Keratinocyte (primary cell): ENCODE measurements around the gene GSPT1. TPM values are rescaled to one million over a fixed set of nuclear protein-coding genes. Genes with fewer than 3 reads are reported as not detected.

ENCODE experiments used
- DNase-seq: peaks from one replicate; pipeline ENCODE4 v3.0.0-alpha.2; 2011; ENCODE audit warnings: low read depth, missing footprints, low spot score
- FAIRE-seq: peaks from 2 replicates; lab custom pipeline; 2011; peaks lifted over from hg19 to GRCh38; lab: Jason Lieb, UNC
- H2AFZ ChIP-seq: 2 replicates; pipeline ENCODE4 v1.6.0; 2012; ENCODE audit warnings: low read length, control low read depth, inconsistent platforms; ENCODE audit not compliant: control insufficient read depth
- H3K27ac ChIP-seq: 2 replicates; pipeline ENCODE4 v1.5.1; 2011; ENCODE audit warnings: low read length; ENCODE audit not compliant: control insufficient read depth, insufficient read depth
- H3K27me3 ChIP-seq: 3 replicates; pipeline ENCODE4 v1.6.0; 2011; ENCODE audit warnings: low read length; ENCODE audit not compliant: control insufficient read depth, insufficient read depth; ENCODE audit errors: extremely low read depth
- H3K36me3 ChIP-seq, 2 experiments: 2 replicates in 1 of 2; 3 replicates in 1 of 2; pipeline ENCODE4 v1.5.1; 2011; ENCODE audit warnings: low read length in 2 of 2, mild to moderate bottlenecking in 1 of 2; ENCODE audit not compliant: control insufficient read depth in 2 of 2, insufficient read depth in 2 of 2; ENCODE audit errors: extremely low read depth in 1 of 2
- H3K4me1 ChIP-seq: 3 replicates; pipeline ENCODE4 v1.5.1; 2011; ENCODE audit warnings: low read length; ENCODE audit not compliant: control insufficient read depth, insufficient read depth; ENCODE audit errors: extremely low read depth
- H3K4me2 ChIP-seq: 3 replicates; pipeline ENCODE4 v1.6.0; 2011; ENCODE audit warnings: low read depth, low read length; ENCODE audit not compliant: control insufficient read depth, insufficient read depth; ENCODE audit errors: extremely low read depth
- H3K4me3 ChIP-seq, 3 experiments: fragments of 200-600 bp in 1 of 3; sonication (generic) in 1 of 3; 2 replicates in 2 of 3; 3 replicates in 1 of 3; pipeline ENCODE4 v1.5.1; 2011 to 2016; ENCODE audit warnings: low read length in 3 of 3, mild to moderate bottlenecking in 3 of 3, control low read depth in 2 of 3, inconsistent platforms in 1 of 3, low read depth in 1 of 3, mixed read lengths in 1 of 3, mixed run types in 1 of 3, moderate library complexity in 1 of 3; ENCODE audit not compliant: control insufficient read depth in 2 of 3, insufficient read depth in 2 of 3; ENCODE audit errors: extremely low read depth in 1 of 3
- H3K79me2 ChIP-seq: 2 replicates; pipeline ENCODE4 v1.6.0; 2012; ENCODE audit warnings: low read length; ENCODE audit not compliant: control insufficient read depth, insufficient read depth
- H3K9ac ChIP-seq: 3 replicates; pipeline ENCODE4 v1.6.0; 2011; ENCODE audit warnings: low read length; ENCODE audit not compliant: control insufficient read depth, insufficient read depth; ENCODE audit errors: extremely low read depth
- H3K9me1 ChIP-seq: 3 replicates; pipeline ENCODE4 v1.6.0; 2011; ENCODE audit warnings: low read length; ENCODE audit not compliant: control insufficient read depth, insufficient read depth; ENCODE audit errors: extremely low read depth
- H3K9me3 ChIP-seq: 2 replicates; pipeline ENCODE4 v1.5.1; 2012; ENCODE audit warnings: low read depth, low read length; ENCODE audit not compliant: control insufficient read depth
- H4K20me1 ChIP-seq: 3 replicates; pipeline ENCODE4 v1.6.0; 2011; ENCODE audit warnings: low read length; ENCODE audit not compliant: control insufficient read depth, insufficient read depth; ENCODE audit errors: extremely low read depth
- EZH2 ChIP-seq: IDR thresholded peaks from one replicate; pipeline ENCODE4 v1.6.1; 2012; ENCODE audit warnings: inconsistent platforms, mild to moderate bottlenecking, low read length, moderate library complexity
- dilution Hi-C: fragments of 300-500 bp; cut with MboI; formaldehyde crosslinking; loops from one replicate; pipeline ENCODE4 v1.7.0; 2020; ENCODE audit warnings: low sequenced_read_pairs; ENCODE audit not compliant: extremely low pct_ligation_motif_present
- polyA plus RNA-seq, 5 experiments: library from polyadenylated mRNA; depleted of rRNA in 3 of 5; stranded (reverse) in 3 of 5; stranded (forward) in 1 of 5; unstranded in 1 of 5; fragments of >200 nt; gene quantifications; 1 replicate in 1 of 5; 2 replicates in 3 of 5; 3 replicates in 1 of 5; pipeline versions ENCODE4 v1.2.1 to v1.2.3, GENCODE V29; 2011 to 2012; ENCODE audit warnings: missing spikeins in 2 of 5, low read depth in 1 of 5, low replicate concordance in 1 of 5
- TF ChIP-seq, protein P1 (sequence below), 3 experiments: IDR thresholded peaks in 1 of 3; conservative IDR thresholded peaks in 1 of 3; optimal IDR thresholded peaks in 1 of 3; 2 replicates in 2 of 3; 3 replicates in 1 of 3; pipeline versions ENCODE3 to v1.5.1; 2011; ENCODE audit warnings: low read length in 3 of 3, mild to moderate bottlenecking in 3 of 3, moderate library complexity in 2 of 3, control low read depth in 1 of 3, inconsistent platforms in 1 of 3; ENCODE audit not compliant: insufficient read depth in 2 of 3; ENCODE audit errors: extremely low read depth in 1 of 3

The GSPT1 gene
- polyA plus RNA-seq, 1 donor (not counting 4 experiments of a cell fraction or from before 2014, with no cell fraction given): 163 TPM

DNA sequence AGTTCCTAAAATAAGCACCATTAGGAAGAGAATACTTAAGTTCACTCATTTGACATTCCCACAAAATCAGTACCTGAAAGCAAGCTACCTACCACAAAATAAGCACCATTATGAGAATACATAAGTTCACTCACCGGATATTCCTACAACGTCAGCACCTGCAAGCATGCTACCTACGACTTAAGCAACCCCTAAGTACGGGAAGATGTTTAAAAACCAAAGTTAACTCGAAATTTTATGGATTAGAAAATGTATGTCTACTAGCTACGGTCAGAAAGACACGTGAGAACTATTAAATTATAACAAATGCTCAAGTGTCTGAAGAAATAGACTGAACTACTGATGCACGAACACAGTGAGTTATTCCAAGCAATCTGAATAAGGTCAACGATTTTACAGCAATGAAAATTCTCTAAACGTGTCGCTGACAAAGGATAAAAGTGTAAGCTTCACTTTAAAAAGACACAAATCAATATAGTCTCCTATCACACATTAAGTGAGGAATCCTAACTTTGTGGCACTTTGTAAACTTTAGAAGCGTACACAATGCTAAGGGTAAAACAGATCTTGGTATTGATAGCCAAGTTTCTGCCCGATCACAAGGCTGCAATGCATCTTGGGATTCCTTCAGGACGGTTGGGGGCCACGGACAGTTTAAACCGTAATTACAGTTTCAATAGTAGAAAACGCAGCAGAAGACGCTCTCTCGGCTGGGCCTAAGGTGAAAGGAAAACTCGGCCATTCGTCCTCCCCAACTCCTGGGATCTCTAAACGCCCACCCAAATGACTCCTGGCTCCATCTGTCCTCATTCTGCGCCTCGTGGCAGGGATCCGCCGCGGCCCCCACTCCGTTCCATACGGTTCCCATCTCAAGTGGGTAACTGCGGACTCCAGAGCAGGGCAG lies 1.3 kb downstream of the GSPT1 start:
- Histone ChIP-seq H3K27ac (peak overlapping the region; percentile 89), H3K9me1 (no peaks in the 10 kb centered on the region), H2AFZ (peak overlapping the region; percentile 81), H3K4me3 (peak overlapping the region; percentile 91 to 97 (median 92)), H3K4me2 (peak overlapping the region; percentile 98), H3K4me1 (peaks cover 24% of the 10 kb centered on the region), H3K36me3 (peaks cover 0 to under 1% of the 10 kb centered on the region in 2 experiments), H3K79me2 (peaks cover 61% of the 10 kb centered on the region), H4K20me1 (peaks cover 29% of the 10 kb centered on the region), H3K27me3 (no peaks in the 10 kb centered on the region), H3K9ac (peak overlapping the region; percentile 87), H3K9me3 (no peaks in the 10 kb centered on the region)
- FAIRE-seq: no peak
- TF ChIP-seq, protein P1, sequence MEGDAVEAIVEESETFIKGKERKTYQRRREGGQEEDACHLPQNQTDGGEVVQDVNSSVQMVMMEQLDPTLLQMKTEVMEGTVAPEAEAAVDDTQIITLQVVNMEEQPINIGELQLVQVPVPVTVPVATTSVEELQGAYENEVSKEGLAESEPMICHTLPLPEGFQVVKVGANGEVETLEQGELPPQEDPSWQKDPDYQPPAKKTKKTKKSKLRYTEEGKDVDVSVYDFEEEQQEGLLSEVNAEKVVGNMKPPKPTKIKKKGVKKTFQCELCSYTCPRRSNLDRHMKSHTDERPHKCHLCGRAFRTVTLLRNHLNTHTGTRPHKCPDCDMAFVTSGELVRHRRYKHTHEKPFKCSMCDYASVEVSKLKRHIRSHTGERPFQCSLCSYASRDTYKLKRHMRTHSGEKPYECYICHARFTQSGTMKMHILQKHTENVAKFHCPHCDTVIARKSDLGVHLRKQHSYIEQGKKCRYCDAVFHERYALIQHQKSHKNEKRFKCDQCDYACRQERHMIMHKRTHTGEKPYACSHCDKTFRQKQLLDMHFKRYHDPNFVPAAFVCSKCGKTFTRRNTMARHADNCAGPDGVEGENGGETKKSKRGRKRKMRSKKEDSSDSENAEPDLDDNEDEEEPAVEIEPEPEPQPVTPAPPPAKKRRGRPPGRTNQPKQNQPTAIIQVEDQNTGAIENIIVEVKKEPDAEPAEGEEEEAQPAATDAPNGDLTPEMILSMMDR (optimal IDR thresholded peaks at IDR 0.05 in 1 of 3, IDR thresholded peaks at IDR 0.05 in 1 of 3, conservative IDR thresholded peaks at IDR 0.05 in 1 of 3; ENCODE audit: extremely low read depth in 1 of 3, insufficient read depth in 2 of 3, low read length in 3 of 3): no peak
- TF ChIP-seq EZH2: no peak
- dilution Hi-C loops: no loop called here
- DNase-seq: no peak

DNA sequence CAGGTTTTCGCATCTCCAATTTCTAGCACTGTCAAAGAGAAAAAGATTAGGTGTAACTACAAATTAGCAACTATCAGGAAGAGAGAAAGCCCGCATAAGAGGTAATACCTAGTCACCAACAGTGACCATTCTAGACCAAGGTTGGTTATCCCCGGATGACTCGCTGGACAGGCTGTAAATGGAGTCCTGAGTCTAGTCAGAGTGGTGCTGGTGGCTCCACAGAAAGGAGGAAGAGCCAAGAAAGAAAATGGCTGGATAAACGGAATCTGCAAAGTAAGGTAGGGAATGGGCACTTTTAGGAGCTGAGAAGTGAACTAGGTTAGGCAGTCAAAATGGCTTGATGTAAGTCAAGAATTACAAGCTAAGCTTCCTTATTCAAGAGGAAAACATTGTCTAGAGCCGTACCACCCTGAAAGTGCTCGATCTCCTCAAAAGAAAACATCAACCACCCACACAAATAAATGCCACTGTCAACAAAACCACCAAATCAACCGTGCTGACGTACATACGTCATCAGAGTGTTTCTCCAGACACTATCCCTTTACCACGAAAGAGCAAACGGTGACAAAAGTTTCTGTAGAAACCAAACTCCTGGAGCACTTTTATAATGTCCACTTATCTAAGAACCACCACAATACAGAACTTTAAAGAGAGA lies 2.2 kb downstream of the GSPT1 start:
- Histone ChIP-seq H3K9me3 (no peaks in the 10 kb centered on the region), H3K36me3 (peaks cover 0 to 4% of the 10 kb centered on the region in 2 experiments), H2AFZ (no peak overlapping the region), H4K20me1 (peaks cover 29% of the 10 kb centered on the region), H3K9me1 (no peaks in the 10 kb centered on the region), H3K4me3 (peak overlapping the region; percentile 91 to 97 (median 92)), H3K4me1 (peaks cover 24% of the 10 kb centered on the region), H3K79me2 (peaks cover 70% of the 10 kb centered on the region), H3K9ac (peak overlapping the region; percentile 87), H3K27ac (peak overlapping the region; percentile 89), H3K4me2 (peak overlapping the region; percentile 98), H3K27me3 (no peaks in the 10 kb centered on the region)
- FAIRE-seq (no peak), DNase-seq (no peak)
- dilution Hi-C loops: no loop called here
- TF ChIP-seq, protein P1 (optimal IDR thresholded peaks at IDR 0.05 in 1 of 3, IDR thresholded peaks at IDR 0.05 in 1 of 3, conservative IDR thresholded peaks at IDR 0.05 in 1 of 3; ENCODE audit: extremely low read depth in 1 of 3, insufficient read depth in 2 of 3, low read length in 3 of 3): no peak
- no peak for TF ChIP-seq EZH2
